ENCODE measurements around the gene FGFR1OP2.

- TF ChIP-seq CTCF (IDR thresholded peaks at IDR 0.05), result no peak
- TF ChIP-seq EZH2 (IDR thresholded peaks at IDR 0.05), result no peak
- no peak for TF ChIP-seq EZH2phosphoT487 (IDR thresholded peaks at IDR 0.05)
These were observed 2.9 kb downstream of the FGFR1OP2 start for GRCh38 chr12:26941215-26941594.
